ENCODE data around the gene SARNP.

The SARNP gene

DNA sequence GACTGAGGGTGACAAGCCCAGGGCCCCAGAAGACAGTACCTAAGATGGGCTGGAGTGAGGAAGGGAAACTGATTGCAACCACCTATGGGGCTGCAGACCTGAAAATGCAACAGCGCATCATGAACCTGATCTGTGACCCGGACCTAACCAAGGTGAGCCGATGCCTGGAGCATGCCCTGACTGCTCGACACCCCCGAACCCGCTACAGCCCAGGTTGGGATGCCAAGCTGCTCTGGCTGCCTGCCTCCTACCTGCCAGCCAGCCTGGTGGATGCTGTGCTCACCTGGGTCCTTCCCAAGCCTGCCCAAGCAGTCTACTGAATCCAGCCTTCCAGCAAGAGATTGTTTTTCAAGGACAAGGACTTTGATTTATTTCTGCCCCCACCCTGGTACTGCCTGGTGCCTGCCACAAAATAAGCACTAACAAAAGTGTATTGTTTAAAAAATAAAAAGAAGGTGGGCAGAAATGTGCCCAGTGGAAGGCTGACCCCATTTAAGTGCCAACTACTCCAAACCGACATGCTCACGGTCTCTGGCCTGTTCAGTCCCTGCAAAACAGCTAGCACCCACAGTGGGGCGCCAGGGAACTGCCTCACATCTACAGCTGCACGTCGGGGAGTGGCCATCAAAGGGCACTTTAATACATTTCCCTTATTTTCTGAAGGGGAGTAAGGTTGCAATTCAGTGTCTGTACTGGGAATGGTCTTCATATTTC lies 93.1 kb downstream of the SARNP start:
- peak; percentile 71 for DNase-seq (ENCODE audit: low spot score)

DNA sequence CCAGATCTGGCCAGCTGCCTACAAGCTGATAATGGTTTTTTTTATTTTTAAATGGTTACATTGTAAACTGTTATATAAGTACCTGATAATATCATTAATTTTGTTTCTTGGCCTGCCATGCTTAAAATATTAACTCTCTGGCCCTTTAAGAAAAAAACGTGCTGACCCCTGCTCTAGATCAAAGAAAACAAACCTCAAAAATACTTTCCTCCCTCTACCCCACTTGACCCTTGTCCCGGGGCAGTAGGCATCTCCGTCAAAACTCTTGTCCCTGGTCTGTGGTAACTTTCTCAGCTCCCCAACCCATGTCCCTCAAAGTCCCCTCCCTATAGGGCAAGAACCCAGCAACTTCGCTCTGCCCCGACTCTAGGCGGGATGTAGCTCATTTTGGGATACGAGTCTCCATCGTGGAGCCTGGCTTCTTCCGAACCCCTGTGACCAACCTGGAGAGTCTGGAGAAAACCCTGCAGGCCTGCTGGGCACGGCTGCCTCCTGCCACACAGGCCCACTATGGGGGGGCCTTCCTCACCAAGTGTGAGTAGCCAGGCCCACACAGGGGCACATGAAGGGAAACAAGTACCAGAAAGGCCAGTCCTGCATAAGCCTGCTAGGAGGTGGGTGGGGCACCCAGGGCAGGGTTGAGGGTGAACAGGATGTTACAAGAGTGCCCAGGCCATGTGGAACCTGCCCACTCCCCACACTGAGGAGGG lies 93.9 kb downstream of the SARNP start:
- no peak for DNase-seq (ENCODE audit: low spot score)

DNA sequence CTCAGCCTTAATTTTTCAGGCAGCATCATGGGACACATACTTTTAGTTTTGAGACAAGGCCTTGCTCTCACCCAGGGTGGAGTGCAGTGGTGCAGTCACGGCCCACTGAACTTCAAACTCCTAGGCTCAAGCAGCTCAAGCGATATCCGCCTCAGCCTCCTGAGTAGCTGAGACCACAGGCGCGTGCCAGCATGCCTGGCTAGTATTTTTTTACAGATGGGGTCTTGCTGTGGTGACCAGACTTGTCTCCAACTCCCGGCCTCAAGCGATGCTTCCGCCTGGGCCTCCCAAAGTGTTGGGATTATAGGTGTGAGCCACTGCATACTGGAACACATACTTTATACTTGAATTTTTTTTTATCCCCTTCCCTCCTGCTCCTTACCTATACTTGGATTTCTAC lies 94.6 kb downstream of the SARNP start:
- DNase-seq (ENCODE audit: low spot score): no peak

DNA sequence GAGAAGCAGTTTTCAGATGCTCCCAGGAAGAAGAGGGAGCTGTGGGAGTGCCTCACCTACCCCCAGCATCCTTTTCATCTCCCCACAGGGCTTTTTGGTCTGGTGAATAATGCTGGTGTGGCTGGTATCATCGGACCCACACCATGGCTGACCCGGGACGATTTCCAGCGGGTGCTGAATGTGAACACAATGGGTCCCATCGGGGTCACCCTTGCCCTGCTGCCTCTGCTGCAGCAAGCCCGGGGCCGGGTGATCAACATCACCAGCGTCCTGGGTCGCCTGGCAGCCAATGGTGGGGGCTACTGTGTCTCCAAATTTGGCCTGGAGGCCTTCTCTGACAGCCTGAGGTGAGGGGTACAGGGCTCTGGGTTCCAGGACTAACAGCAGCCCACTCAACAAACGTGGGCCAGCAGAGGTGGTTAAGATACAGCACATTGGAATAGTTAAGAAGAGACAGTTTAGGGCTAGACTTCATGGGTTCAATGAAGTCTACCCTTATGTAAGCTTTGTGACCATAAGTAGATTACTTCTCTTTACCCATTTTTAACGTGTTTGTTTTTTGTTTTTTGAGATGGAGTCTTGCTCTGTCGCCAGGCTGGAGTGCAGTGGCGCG lies 95.8 kb downstream of the SARNP start:
- no peak for DNase-seq (ENCODE audit: low spot score)

DNA sequence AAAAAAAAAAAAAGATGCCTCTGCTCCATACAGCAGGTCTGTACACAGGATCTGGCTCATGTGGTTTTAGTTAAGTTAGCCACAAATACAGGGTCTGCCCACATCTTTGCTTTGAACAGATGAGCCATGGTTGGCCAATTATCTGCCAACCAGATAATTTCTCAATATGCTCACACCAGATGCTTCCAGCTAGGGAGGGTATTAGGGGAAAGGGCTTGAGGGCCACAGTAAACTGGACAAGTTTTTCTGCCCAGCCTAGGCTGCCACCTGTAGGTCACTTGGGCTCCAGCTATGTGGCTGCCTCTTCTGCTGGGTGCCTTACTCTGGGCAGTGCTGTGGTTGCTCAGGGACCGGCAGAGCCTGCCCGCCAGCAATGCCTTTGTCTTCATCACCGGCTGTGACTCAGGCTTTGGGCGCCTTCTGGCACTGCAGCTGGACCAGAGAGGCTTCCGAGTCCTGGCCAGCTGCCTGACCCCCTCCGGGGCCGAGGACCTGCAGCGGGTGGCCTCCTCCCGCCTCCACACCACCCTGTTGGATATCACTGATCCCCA lies 96.6 kb downstream of the SARNP start:
- peak; percentile 69 for DNase-seq (ENCODE audit: low spot score)

DNA sequence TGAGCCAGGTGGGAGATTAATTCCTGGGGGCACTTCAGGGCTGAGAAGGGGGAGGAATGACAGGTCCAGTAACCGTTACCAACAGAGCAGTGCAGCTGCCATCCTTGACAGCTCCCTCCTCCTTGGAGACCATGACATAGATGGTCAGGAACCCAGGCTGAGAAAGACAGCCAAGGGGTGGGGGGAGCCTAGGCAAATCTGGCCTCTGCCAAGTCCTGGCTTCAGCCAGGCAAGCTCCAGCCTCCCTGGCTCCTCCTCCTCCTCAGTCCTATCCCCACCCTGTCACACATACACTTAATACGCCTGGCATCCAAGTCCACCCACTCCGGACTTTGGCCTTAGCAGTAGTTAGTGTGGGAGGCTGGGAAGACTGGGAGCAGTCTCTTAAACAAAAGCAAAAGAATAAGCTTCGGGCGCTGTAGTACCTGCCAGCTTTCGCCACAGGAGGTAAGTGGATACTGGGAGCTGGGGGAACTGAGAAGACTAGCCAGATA lies 97.4 kb downstream of the SARNP start, which contains the start of gene RDH5:
Gene RDH5, plus strand, starts transcription at position 323 of the 494 bp plus-strand sequence. CDS start 792 bp downstream, outside the sequence.
- DNase-seq (ENCODE audit: low spot score): peak; percentile 83

DNA sequence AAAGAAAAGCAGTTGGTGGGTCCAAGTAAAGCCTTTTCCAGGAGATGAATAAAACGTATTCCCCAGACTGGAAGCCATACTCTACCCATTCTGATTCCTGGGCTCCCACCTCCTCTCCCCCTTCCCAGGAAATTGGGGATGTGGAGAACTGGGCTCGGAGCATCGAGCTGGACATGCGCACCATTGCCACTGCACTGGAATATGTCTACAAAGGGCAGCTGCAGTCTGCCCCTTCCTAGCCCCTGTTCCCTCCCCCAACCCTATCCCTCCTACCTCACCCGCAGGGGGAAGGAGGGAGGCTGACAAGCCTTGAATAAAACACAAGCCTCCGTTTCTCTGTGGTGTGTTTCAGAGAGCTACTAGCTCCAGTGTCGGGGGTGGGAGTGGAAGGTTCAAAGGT lies 98.2 kb downstream of the SARNP start:
- no peak for DNase-seq (ENCODE audit: low spot score)

DNA sequence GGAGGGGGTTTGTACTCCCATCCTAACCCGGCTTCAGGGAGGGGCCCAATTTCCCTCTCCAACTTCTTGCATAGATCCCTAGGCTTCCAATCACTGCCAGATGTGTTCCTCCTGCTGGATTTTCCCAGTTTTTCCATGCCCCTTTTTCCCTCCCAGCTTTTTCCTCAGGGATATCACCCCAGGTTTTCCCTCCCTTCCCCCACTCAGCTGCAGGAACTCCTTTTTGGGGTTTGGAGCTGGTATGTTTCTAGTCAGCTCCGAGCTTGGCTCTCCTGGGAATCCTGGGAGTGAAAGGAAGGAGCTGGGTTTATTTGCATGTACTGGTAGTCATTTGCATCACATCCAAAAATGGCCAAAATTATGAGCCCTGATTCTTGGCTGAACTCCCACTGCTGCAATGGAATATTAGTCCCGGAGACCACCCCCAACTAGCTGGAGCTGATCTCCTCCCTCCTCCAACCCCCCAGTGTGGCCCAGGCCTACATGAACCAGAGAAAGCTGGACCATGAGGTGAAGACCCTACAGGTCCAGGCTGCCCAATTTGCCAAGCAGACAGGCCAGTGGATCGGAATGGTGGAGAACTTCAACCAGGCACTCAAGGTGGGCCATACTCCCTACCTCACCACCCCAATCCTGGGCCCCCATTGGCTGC lies 98.8 kb downstream of the SARNP start:
- no peak for DNase-seq (ENCODE audit: low spot score)

DNA sequence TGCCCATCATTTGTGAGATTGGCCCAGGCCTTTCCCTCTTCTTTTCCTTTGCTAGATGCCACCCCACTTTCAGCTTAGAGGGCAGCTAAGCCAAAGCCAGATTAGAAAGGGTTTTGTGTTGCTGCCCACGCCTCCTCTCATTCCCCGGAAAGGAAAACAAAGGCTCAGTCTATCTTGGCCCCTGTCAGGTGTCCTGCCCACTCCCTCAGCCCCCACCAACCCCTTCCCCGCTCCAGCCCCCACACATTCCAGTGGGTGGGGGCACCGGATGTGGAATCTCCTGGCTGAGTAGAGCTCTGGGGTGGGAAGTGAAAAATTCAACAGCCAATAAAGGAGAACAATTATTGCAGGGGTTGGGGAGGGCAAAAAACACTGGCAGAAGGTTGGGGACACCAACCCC lies 99.5 kb downstream of the SARNP start:
- DNase-seq (ENCODE audit: low spot score): no peak

DNA sequence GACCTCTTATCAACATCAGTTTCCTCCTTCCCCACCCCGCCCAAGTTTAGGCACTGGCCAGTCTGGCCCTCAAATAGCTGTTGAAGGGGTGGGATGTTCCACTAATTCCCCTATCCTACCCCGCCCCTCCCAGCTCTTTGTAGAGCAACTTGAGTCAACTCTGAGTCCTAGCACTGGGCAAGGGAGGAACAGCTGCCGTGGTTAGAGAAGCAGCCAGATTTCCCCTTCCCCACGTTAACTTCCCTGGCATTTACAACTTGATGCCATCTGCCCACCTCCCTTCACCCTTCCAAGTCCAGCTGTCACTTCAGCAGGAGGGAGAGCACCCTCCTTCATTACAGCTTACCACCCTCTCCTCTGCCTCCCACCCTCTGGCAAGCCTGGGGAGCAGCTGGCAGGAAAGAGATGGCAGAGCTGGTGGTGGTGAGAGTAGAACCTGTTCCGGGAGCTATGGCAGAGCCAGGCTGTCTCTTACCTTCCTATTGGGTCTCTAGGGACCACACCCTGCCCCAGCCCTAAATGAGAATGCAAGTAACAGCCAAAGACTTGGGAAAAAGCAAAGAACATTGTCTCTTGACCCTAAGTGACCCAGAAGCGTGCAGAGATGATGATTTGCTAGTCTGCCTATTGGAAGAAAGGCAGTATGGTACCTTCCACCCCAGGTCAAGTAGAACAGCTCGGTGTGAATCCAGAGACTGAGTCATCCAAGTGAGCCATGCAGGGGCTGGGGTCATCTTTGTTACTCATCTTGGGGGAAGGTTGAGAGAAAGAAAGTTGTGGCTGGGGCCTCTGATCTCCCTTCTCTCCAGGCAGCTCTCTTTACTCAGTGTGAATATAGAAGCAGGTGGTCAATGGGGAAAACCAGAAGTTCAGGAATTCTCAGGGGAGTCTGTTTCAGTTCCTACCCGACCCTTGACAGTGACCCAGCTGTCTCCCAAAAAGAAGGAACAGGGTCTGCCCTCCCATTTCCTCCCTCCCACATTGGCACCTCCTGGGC lies 100.2 kb downstream of the SARNP start:
- DNase-seq (ENCODE audit: low spot score): no peak

DNA sequence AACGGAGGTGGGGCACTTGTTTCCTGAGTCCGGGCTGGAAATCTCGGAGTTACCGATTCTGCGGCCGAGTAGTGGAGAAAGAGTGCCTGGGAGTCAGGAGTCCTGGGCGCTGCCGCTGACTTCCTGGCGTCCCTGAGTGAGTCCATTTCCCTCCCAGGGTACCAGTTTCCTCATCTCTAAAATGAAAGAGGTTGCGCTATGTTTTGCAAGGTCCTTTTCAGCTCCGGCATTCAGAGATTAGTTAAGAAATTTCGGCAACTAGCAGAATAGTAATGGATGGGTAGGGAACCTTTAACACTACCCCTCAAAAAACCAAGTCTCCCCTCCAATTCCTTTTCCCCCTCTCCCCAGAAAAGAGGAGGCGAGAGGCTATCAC lies 101.0 kb downstream of the SARNP start:
- DNase-seq (ENCODE audit: low spot score): no peak

DNA sequence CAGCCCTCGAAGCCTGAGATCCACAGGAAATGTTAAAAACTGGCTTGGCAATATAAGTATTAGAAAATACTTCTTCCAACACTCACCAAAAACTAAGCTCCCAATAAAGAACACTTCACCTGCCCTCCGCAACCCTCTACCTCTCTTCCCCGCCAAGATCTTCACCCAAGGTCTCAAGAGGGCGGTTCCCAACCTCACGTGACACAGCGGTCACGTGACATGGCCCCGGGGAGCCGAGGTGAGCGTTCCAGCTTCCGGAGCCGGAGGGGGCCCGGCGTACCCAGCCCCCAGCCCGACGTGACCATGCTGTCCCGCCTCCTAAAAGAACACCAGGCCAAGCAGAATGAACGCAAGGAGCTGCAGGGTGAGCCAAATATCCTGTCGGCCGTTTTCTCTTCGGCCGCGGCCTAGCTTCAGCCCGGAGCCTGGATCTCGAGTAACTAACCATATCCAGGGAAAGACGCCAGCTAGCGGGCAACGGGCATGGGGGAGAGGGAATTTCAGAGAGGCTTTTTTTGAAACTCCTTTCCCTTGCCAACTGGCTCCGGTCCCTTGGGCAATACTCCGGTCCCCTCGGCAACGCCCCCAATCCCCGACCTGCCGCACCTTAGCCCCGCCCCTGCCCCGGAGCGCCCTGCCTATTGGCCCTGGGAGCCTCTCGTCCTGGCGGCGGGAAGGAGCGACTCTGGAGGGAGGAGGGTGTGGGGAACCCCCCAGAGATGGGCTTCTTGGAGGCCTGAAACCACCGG lies 101.5 kb downstream of the SARNP start, which contains the start of gene BLOC1S1:
Gene BLOC1S1, plus strand, starts transcription at position 214 of the 749 bp plus-strand sequence. Its CDS starts 6 bp downstream, at position 220.
- DNase-seq (ENCODE audit: low spot score): peak; percentile 96

DNA sequence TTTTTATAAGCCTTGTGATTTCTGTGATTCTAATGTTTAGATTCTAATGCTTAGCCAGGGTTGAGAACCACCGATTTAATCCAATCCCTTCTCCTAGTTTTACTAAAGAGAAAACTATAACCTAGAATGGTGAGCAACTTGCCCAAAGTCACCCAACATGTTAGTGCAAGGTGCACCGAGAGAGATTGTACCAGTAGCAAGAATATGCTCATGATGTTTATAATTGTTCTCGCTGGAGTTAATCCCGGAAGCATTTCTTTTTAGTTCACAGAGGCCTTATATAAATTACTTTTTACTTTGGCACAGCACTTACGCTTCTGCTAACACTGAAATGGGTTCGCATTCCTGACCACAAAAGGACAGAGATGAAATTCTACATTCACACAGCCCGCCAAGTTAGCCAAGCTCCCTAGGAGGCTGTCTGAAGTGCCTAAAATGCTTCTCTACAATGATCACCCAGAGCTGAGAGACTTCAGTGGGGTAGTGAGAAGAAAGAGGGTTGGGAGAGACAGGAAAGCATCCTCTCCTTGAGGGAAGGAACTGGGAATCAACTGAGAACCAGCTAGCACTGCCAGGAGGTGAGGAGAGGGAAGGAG lies 102.3 kb downstream of the SARNP start:
- no peak for DNase-seq (ENCODE audit: low spot score)

DNA sequence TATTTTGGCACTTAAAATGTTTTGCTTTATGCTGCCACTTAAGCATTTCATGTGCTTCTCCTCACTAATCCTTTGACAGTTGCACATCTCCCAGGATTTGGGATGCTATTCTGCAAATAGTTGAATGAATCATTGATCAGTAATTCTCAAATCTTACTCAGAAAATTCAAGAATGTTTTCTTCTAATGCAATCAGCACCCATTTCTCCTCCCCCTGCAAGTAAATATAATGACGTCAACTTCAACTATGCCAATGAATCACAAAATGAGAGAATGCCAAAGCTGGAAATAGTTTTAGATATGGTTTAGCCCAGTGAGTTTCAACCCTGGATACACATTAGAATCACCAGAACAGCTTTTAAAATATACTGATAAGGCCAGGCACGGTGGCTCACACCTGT lies 103.8 kb downstream of the SARNP start:
- no peak for DNase-seq (ENCODE audit: low spot score)

DNA sequence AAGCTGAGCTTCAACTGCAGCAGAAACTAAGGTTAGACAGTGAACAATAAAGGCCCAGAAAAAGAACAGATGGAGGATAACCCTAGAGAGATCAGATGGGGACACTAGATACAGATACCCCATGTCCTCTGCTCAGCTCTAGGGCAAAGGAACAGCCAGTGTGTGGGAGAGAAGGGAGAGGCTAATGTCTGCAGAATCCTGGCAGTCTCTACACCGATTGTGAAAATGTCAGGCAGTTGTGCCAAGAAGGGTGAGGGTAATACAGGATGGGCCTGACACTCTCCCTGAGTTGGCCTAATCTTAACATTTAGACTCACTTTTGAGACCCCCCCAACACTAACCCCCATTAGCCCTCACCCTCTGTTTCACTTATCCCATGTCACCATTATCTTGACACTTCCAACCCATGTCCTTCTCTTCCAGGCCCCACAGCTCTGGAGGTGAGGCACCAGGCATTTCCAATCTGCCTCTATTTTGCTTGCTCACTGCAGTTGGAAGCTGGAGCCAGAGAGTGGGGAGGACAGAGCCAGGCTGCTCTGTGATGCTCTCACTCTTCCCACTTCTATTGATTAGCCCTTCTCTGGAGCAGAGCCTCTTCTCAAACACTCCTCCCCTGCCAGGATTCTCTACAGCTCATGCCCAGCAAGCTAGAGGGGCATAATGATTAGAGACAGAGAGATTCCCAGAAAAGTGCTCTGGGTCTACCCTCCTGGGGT lies 104.7 kb downstream of the SARNP start:
- DNase-seq (ENCODE audit: low spot score): no peak

DNA sequence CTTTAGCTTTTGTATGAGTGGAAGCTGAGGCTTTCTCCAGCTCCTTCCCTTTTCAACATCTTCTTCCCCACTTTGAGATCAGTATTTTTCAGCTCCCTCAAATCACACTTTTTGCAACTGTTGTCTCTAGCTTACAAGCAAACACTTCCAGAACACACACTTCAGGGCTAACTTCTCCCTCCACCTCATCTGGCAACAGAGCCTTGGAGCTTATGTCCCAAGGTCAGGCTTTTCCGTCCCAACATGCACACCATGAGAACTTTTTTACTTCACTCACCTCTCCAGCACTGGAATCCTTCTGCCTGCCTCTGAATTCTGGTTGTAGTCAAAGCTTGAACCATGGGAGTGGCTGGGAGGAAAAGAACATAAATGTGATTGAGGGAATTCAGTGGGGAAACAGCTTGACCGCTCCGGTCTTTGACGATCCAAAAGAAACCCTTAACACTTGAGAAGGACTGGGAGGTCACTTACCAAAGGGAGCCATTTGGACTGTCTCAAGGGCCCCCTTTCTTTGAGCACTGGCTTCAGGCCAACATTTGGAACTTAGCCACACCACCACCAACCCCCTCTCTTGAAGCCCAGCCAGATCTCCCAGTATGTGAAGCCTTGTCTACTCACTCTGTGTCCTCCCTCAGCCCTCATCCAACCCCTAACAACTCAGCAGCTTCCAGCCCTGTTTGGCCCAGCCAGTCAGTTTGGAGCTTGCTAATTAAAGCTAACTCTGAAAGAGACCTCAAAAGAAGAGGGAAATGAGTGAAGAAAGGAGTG lies 105.6 kb downstream of the SARNP start:
- no peak for DNase-seq (ENCODE audit: low spot score)

DNA sequence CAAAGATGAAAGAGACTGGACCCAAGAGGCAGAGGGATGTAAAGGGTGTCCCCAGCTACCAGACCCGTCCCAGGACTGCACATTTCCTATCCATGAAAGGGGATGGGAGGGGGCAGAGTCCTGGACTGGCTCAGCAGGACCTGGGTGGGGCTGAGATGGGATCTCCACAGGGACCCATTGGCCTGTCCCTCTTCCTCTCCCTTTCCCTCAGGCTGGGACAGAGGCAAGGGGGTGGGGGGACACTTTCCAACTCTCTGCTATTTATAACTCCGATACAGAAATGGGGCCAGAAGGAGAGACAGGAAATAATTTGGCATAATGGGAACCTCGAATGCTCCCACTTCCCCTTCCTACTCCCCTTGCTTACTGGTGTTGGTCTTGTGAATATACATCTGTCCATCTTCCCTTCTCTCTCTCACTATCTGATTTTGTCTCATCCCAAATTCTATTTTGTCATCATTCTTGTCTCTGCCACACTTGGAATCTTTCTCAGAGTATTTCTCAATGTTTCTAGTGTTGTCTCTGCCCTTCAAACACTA lies 108.8 kb downstream of the SARNP start:
- DNase-seq (ENCODE audit: low spot score): no peak
